ENCODE results near the gene KCNIP2. TPM values are rescaled to one million over a fixed set of nuclear protein-coding genes. Genes with fewer than 3 reads are reported as not detected.

The KCNIP2 gene
- total RNA-seq, 1 experiment from 2014 or later = 8.5 TPM

- no peak overlapping the region for H3K27ac ChIP-seq (ENCODE audit: low read depth, low read length)
- ChIA-PET RAD21 (ENCODE audit: low non-redundant PET in 1 of 2, low total read pairs in 2 of 2, uncharacterized antibody in 2 of 2, unreplicated experiment in 2 of 2) (no interaction called here), CTCF (interaction anchor here (1.0 to 8.0 kb wide), 5 partner anchors 18 to 118 kb away, joined by 3 to 92 read pairs (median 3); no protein-coding TSS in a partner anchor), POLR2A (no interaction called here)
- H4K20me1 ChIP-seq (ENCODE audit: insufficient read depth) = no peaks in the 10 kb centered on the region
- no peak overlapping the region for H3K9ac ChIP-seq (ENCODE audit: low read length)
- TF ChIP-seq FOSL1 (IDR thresholded peaks at IDR 0.05; ENCODE audit: low read depth) (0 out of 2 replicates have a peak, but pooled peaks have one; percentile 10), POLR2AphosphoS5 (IDR thresholded peaks at IDR 0.05; ENCODE audit: low read depth, low read length) (no peak), EZH2phosphoT487 (IDR thresholded peaks at IDR 0.05; ENCODE audit: borderline replicate concordance) (no peak), MAX (IDR thresholded peaks at IDR 0.05) (no peak)
- H3K4me3 ChIP-seq (replicated peaks in 1 of 2; ENCODE audit: low read depth in 1 of 2, low read length in 2 of 2) = no peak overlapping the region
- no peaks in the 10 kb centered on the region for H3K36me3 ChIP-seq (ENCODE audit: control insufficient read depth in 1 of 2, insufficient read depth in 2 of 2, low read length in 2 of 2)
- no peaks in the 10 kb centered on the region for H3K79me2 ChIP-seq (ENCODE audit: insufficient read depth, low read length)
- ATAC-seq = no peak
- no peaks in the 10 kb centered on the region for H3K27me3 ChIP-seq (ENCODE audit: insufficient read depth, low read length)
- H3K9me3 ChIP-seq (ENCODE audit: control insufficient read depth in 1 of 2, insufficient read depth in 1 of 2, low read depth in 1 of 2, low read length in 2 of 2) = no peaks in the 10 kb centered on the region
- no TSS peak for BruUV-seq (replicated peaks)
- no peak for DNase-seq (ENCODE audit: low read depth, low spot score)
- H3K9me2 ChIP-seq (ENCODE audit: insufficient read depth) = no peaks in the 10 kb centered on the region
- intact Hi-C loops (cut with micrococcal nuclease) = no loop called here
- H3K4me1 ChIP-seq (ENCODE audit: control insufficient read depth in 1 of 2, insufficient read depth in 2 of 2, low read length in 2 of 2) = peaks cover 4 to 18% of the 10 kb centered on the region in 2 experiments; a peak in 3 of 4 replicates
- H3K4me2 ChIP-seq (ENCODE audit: low read length) = peak overlapping the region; percentile 22
- H2AFZ ChIP-seq (ENCODE audit: low read depth, low read length, poor library complexity, severe bottlenecking) = no peak overlapping the region
Observed at GRCh38 chr10:101892782-101893391, 49.3 kb upstream of the KCNIP2 start.

- H3K4me1 ChIP-seq (ENCODE audit: control insufficient read depth in 1 of 2, insufficient read depth in 2 of 2, low read length in 2 of 2) = peaks cover 4 to 18% of the 10 kb centered on the region in 2 experiments; a peak in 3 of 4 replicates
- intact Hi-C loops (cut with micrococcal nuclease) = loop anchor here (1.0 kb wide), 2 partner anchors 121 to 184 kb away; no protein-coding TSS in a partner anchor
- CTCF ChIA-PET = interaction anchor here (0.6 to 8.0 kb wide), 34 partner anchors 8 to 211 kb away, joined by 3 to 92 read pairs (median 5); partner anchors contain the start of genes ARMH3 and HPS6
- ATAC-seq (peak; percentile 90), DNase-seq (ENCODE audit: low read depth, low spot score) (peak; percentile 69)
- H3K4me2 ChIP-seq (ENCODE audit: low read length) = no peak overlapping the region
- no peaks in the 10 kb centered on the region for H3K79me2 ChIP-seq (ENCODE audit: insufficient read depth, low read length)
- no peak for TF ChIP-seq CBX3 (IDR thresholded peaks at IDR 0.05; ENCODE audit: low read depth)
- TF ChIP-seq RAD21 (IDR thresholded peaks at IDR 0.05; ENCODE audit: low read depth) = peak; percentile 96
- TF ChIP-seq TCF7L2 (IDR thresholded peaks at IDR 0.05; ENCODE audit: borderline replicate concordance, extremely low read depth, insufficient read depth, insufficient read length) = no peak
- TF ChIP-seq CTCF (IDR thresholded peaks at IDR 0.05 in 2 of 3, conservative IDR thresholded peaks at IDR 0.05 in 1 of 3; ENCODE audit: borderline replicate concordance in 1 of 3, insufficient read depth in 1 of 3, low read depth in 2 of 3, low read length in 2 of 3) = peak; percentile 93 to 99 (median 99)
- TF ChIP-seq ATF3 (IDR thresholded peaks at IDR 0.05) = no peak
- no peaks in the 10 kb centered on the region for H3K27me3 ChIP-seq (ENCODE audit: insufficient read depth, low read length)
- no peaks in the 10 kb centered on the region for H4K20me1 ChIP-seq (ENCODE audit: insufficient read depth)
- H3K9ac ChIP-seq (ENCODE audit: low read length) = no peak overlapping the region
- RAD21 ChIA-PET (ENCODE audit: low non-redundant PET in 1 of 2, low total read pairs in 2 of 2, uncharacterized antibody in 2 of 2, unreplicated experiment in 2 of 2) = interaction anchor here (0.6 to 1.6 kb wide), 7 partner anchors 12 to 183 kb away, joined by 3 to 13 read pairs (median 5); no protein-coding TSS in a partner anchor
- no peak overlapping the region for H3K27ac ChIP-seq (ENCODE audit: low read depth, low read length)
- no peaks in the 10 kb centered on the region for H3K9me3 ChIP-seq (ENCODE audit: control insufficient read depth in 1 of 2, insufficient read depth in 1 of 2, low read depth in 1 of 2, low read length in 2 of 2)
- BruUV-seq (replicated peaks) = no TSS peak
- POLR2A ChIA-PET = no interaction called here
- H2AFZ ChIP-seq (ENCODE audit: low read depth, low read length, poor library complexity, severe bottlenecking) = no peak overlapping the region
- H3K9me2 ChIP-seq (ENCODE audit: insufficient read depth) = no peaks in the 10 kb centered on the region
- no peaks in the 10 kb centered on the region for H3K36me3 ChIP-seq (ENCODE audit: control insufficient read depth in 1 of 2, insufficient read depth in 2 of 2, low read length in 2 of 2)
- H3K4me3 ChIP-seq (replicated peaks in 1 of 2; ENCODE audit: low read depth in 1 of 2, low read length in 2 of 2) = no peak overlapping the region
Observed at GRCh38 chr10:101889256-101890210, 45.9 kb upstream of the KCNIP2 start.

All from HCT116 (cell line).